Activated CD8-positive, alpha-beta memory T cell treated with anti-CD3 and anti-CD28 coated beads for 36 hours (primary cell): ENCODE measurements around the gene SPRED1. TPM values are rescaled to one million over a fixed set of nuclear protein-coding genes. Genes with fewer than 3 reads are reported as not detected.

Experiments used
- CTCF ChIA-PET: fragments of 350-600 bp; sonication (Branson Sonifier 250); formaldehyde crosslinking; loops from one replicate; lab custom pipeline; 2021; ENCODE audit warnings: antibody characterized with exemption; lab: Charles Lee
- POLR2A ChIA-PET: fragments of 350-600 bp; sonication (Branson Sonifier 250); formaldehyde crosslinking; loops from one replicate; lab custom pipeline; 2021; ENCODE audit warnings: antibody characterized with exemption; lab: Charles Lee
- total RNA-seq, 2 experiments: library from RNA; stranded (reverse); gene quantifications; one replicate each; pipeline ENCODE4 v1.2.3, GENCODE V29; 2021

SPRED1 gene
- total RNA-seq, 2 experiments from 2014 or later, result 1.3 to 2.5 TPM

GRCh38 chr15:38401106-38401505 is 148.5 kb downstream of the SPRED1 start:
- ChIA-PET POLR2A (no interaction called here), CTCF (no interaction called here)

- POLR2A ChIA-PET, result no interaction called here
- CTCF ChIA-PET, result no interaction called here
Observed at GRCh38 chr15:38401701-38402100, 149.1 kb downstream of the SPRED1 start.

- ChIA-PET CTCF (no interaction called here), POLR2A (no interaction called here)
Observed at GRCh38 chr15:38406436-38406835, 153.8 kb downstream of the SPRED1 start.

Other genes starting within 250 kb of the SPRED1 start
- 10 to 100 TPM; 45.9 to 67.9 TPM for gene FAM98B, start 201.3 kb downstream of the SPRED1 start, total RNA-seq